ENCODE results near the gene HOXD11. TPM values are rescaled to one million over a fixed set of nuclear protein-coding genes. Genes with fewer than 3 reads are reported as not detected.

HOXD11 gene
- total RNA-seq, 2 donors from 2014 or later, result not detected

DNA sequence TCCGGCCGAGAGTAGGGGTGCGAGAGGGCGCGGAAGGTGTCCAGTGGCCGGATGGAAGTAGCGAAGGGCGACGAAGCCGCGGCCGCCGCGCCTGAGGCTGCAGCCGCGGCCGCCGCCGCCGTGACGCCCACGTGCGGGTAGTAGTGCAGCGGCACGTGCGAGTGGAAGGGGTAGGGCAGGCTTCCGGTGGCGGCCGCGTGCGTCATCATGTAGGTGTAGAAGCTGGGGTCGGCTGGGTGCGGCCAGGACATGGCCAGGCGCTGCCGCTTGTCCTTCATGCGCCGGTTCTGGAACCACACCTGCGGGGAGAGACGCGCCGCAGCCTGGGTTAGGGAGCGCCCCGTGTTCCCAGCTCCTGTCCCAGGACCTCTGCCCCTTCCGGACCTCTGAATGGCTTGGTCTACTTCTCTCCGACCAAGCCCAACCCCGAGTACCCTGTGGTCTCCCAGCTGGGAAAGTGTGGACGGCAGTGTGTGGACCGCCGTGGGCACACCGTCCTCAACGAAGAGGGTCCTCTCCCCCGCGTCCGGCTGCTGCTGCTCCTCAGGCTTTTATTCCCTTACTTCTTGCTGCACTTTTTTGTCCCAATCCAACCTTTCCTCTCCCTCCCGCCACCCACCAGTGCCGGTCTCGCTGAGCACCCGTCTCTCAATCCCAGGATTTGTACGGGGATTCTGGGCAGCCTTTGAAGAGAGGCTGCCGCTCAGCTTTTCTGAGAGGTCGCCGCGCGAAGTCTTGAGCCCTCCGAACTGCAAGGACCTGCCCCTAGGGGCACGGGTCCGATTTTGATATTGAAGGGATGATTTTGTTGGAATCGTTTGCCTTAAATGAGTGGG lies 26.3 kb upstream of the HOXD11 start:
- DNase-seq (no peak), ATAC-seq (no peak)
- intact Hi-C loops (cut with DNase I), result loop anchor here in 1 of 2 donors (10.0 kb wide), 1 partner anchor 716 kb away; no protein-coding TSS in a partner anchor

- ATAC-seq (no peak), DNase-seq (no peak)
- intact Hi-C loops (cut with DNase I), result loop anchor here in 1 of 2 donors (10.0 kb wide), 1 partner anchor 717 kb away; no protein-coding TSS in a partner anchor
Measured at GRCh38 chr2:176081376-176081836, 25.7 kb upstream of the HOXD11 start.

DNA sequence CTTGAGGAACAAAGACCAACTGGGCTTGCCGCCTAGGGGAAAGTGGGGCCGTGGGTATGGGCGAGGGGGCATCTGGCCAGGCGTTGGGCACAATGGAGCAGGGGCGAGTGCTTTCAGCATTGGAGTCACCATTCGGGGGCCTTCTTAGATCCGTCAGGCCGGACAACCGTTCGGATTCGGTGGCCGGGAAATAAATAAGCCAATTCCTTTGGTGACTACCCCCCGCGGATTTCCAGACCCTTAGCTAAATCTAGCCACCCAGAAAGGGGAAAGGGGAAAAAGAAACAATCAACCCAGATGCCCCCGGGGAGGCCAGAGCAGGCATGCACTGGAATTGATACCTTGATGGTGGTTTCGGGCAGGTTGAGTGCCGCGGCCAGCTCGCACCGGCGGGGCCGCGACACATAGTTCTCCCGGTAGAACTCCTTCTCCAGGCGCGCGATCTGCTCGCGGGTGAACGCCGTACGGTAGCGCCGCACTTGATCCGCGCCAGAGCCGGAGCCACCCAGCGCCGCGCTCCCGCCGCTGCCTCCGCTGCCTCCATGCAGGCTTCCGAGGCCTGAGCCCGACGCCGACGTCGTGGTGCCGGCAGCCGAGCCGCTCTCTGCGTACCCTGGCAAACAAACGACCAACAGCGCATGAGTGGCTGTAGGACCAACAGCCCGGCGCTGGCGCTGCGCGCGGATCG lies 25.1 kb upstream of the HOXD11 start:
- intact Hi-C loops (cut with DNase I), result loop anchor here in 1 of 2 donors (10.0 kb wide), 1 partner anchor 717 kb away; no protein-coding TSS in a partner anchor
- no peak for ATAC-seq

DNA sequence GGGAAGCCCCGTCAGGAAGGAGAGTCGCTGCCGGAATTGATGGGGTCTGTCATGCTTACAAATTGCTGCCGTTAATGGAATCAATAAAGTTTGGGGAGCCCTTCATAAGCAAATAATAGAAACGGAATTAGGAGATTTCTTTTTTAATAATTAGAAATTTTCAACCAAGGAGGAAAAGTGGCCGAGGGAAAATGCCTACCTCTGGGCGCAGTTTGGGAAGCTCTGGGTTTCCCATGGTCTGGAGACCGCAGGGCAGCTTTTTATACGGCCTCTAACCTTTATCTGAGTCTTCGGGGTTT lies 24.6 kb upstream of the HOXD11 start:
- intact Hi-C loops (cut with DNase I), result loop anchor here in 1 of 2 donors (10.0 kb wide), 1 partner anchor 718 kb away; no protein-coding TSS in a partner anchor
- DNase-seq, result no peak
- no peak for ATAC-seq

More for the DNA sequence above, 25.1 kb upstream of the HOXD11 start:
- no peak for DNase-seq

DNA sequence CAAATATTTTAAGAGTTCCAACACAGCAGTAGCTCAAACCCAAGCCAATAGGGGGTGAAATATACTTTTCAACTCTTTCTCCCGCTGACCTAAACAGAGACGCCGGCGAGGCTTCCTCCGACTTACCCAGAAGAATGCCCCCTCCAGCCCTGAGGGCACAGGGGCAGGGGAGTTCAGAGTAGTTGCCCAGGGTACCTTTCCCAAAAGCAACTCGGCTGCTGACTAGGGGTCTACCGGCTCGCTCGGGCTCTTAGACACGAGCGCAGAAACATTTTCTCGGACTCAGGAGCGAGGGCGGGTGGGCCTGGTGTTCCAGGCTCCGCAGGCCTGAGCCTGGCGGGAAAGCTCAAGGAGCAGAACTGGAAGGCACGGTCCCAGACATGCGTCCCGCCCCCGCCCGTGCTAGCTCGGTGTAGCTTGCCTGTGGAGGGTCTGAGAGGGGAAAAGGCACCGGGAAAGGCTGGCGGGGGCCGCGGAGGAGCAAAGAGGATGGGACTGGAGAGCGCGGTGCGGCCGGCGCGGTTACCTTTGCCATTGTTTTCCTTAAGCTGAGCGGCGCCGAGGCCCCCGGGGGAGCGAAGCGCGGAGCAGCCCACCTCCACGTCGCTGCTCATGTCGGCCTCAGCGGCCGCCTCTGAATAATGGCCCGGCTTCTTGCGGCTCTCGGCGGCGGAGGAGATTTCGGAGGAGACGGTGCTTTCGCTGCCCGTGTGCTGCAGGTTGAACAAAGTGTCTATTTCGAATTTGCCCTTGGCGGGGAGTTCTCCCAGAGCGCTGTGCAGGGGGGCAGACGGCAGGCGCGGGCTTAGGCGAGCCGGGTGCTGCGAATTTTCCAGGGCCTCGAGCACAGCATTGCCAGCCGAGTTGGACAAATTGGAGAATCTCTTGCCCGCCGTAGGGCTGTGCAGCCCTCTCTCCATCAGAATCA lies 24.0 kb upstream of the HOXD11 start:
- intact Hi-C loops (cut with DNase I), result loop anchor here in 1 of 2 donors (10.0 kb wide), 1 partner anchor 718 kb away; no protein-coding TSS in a partner anchor
- no peak for DNase-seq
- no peak for ATAC-seq

GRCh38 chr2:176083796-176084261 lies 23.3 kb upstream of the HOXD11 start, which contains the start of gene EVX2:
EVX2 (minus strand) TSS chr2:176083962; CDS start chr2:176083776, 186 bp downstream.
- intact Hi-C loops (cut with DNase I), result loop anchor here in 1 of 2 donors (10.0 kb wide), 1 partner anchor 719 kb away; no protein-coding TSS in a partner anchor
- ATAC-seq, result no peak

DNA sequence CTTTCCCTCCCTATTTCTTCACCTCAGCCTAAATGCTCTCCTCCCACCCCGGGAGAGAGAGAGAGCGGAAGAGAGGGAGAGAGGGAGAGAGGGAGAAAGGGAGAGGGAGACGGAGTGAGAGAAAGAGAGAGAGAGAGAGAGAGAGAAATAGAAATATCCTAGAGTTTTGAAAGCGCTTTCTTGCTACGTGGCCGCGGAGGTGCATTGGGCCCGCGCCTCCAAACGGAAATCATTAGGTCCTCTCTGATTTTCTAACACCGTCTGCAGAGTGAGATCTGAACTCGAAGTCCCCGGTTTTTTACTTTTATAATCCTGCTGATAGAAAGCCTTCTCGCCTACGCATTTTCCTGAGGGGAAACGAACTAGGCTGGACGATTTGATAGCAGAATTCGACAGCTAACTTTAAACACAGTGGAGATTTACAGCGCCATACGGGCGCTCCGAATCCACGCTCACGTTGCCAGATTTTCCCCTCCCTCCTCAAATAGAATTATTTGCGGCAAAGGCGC lies 22.4 kb upstream of the HOXD11 start:
- ATAC-seq (no peak), DNase-seq (no peak)
- intact Hi-C loops (cut with DNase I), result loop anchor here (5.0 to 10.0 kb wide), 4 partner anchors 397 to 720 kb away; no protein-coding TSS in a partner anchor

More at GRCh38 chr2:176083796-176084261, 23.3 kb upstream of the HOXD11 start, which contains the start of gene EVX2:
- DNase-seq, result no peak

- intact Hi-C loops (cut with DNase I), result loop anchor here (5.0 to 10.0 kb wide), 4 partner anchors 398 to 720 kb away; no protein-coding TSS in a partner anchor
- DNase-seq, result no peak
Measured at GRCh38 chr2:176085120-176085788, 21.8 kb upstream of the HOXD11 start.

DNA sequence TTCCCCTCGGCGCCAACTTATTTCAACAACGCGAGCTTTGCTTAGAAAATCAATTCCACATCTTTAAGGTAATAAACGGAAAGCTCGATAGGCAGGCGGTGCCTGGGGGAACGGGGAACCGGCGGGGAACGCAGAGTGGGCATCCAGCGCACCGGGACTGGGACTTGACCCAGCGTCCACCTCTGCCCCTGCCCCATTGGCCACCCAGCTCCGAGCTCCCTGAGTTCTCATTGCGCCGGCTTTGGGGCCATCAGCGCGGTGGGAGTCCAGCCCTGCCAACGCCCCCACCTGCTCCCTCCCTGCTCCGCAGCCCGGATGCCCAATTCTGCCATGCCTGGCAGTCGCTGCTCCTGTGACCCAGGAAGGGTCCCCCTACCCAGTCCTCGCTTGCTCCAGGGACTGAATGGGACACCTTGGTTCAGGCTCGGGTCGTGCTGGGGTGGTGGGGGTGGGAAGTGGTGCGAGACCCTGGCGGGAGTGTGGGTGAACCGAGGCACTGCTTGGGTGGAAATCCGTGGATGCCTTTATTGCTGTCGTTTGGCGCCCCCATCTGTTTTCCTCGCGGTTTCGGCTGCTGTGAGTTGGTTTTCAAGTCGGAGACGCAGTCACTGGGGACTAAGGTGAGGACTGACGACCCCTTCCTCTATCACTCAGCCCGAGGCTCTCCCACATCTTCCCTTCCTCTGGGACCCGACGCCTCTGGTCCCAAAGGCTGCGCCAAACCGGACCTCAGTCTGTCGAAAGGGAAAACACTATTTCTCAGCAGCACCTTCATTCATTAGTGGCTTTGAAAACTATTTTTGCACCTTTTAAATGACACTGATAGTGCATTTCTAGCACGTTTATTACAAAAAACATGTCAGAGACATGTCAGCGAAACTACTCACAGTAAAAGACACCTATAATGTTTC lies 21.0 kb upstream of the HOXD11 start:
- no peak for DNase-seq
- ATAC-seq, result peak; percentile 19 to 25
- intact Hi-C loops (cut with DNase I), result loop anchor here (2.0 to 10.0 kb wide), 5 partner anchors 395 to 721 kb away; no protein-coding TSS in a partner anchor

More at GRCh38 chr2:176085120-176085788, 21.8 kb upstream of the HOXD11 start:
- ATAC-seq, result no peak

- DNase-seq, result no peak
- ATAC-seq, result no peak
- intact Hi-C loops (cut with DNase I), result loop anchor here (2.0 to 10.0 kb wide), 5 partner anchors 397 to 723 kb away; no protein-coding TSS in a partner anchor
Measured at GRCh38 chr2:176087330-176088047, 19.6 kb upstream of the HOXD11 start.

DNA sequence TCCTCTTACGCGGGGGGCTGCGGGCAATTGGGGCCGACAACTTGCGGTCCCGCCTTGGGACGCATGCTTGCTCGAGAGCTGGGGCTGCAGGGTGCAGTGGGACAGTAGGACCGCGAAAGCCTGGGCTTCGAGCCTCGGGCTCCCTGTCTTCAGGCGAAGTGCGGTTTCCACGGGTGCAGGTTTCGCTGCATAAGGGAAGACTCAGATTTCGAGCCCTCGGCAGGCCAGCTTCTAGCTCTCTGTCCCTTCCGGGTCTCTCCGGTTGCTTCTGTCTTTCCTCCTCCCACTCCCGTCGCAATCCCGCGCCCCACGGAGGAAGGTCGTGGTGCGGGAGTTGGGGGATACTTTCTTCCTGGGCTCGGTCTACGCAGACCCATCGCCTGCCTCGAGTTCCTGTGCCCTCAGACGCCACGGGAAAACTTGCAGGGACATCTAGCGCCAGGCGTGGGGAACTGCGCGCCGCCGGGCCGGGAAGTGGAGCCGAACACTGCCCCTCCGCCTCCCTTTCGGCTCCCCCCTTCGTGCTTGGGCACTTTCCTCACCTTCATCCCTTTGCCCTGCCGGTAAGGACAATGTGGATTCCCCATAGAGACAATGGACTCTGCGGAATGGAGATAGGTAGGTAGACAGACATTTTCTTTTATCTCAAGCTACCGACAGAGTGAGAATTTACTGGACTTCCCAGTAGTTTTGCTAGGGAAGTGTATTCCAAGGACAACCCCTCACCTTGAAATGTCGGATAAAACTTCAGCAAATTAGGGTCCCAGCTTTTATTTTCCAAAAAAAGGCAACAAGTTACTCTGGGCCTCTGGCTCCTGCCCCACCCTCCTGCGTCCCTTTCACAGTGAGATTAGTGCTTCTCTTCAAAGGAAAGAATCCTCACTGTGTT lies 18.8 kb upstream of the HOXD11 start:
- DNase-seq, result peak; percentile 57
- intact Hi-C loops (cut with DNase I), result loop anchor here (5.0 to 10.0 kb wide), 4 partner anchors 401 to 723 kb away; no protein-coding TSS in a partner anchor
- peak; percentile 81 to 86 for ATAC-seq

GRCh38 chr2:176088937-176089842 lies 17.9 kb upstream of the HOXD11 start:
- intact Hi-C loops (cut with DNase I), result loop anchor here (5.0 to 10.0 kb wide), 4 partner anchors 402 to 724 kb away; no protein-coding TSS in a partner anchor
- ATAC-seq (no peak), DNase-seq (no peak)

GRCh38 chr2:176089843-176090395 lies 17.2 kb upstream of the HOXD11 start:
- intact Hi-C loops (cut with DNase I), result loop anchor here (5.0 to 10.0 kb wide), 4 partner anchors 403 to 725 kb away; no protein-coding TSS in a partner anchor
- no peak for ATAC-seq

More at GRCh38 chr2:176089843-176090395, 17.2 kb upstream of the HOXD11 start:
- no peak for DNase-seq
